SK-N-MC (cell line): ENCODE results near the gene CST11.

ENCODE experiments used
- DNase-seq: peaks from one replicate; pipeline ENCODE4 v3.0.0-alpha.2; 2011; ENCODE audit warnings: low read depth, low spot score
- H3K27ac ChIP-seq: fragments of 200-600 bp; sonication (generic); 2 replicates; pipeline ENCODE4 v1.5.1; 2016; ENCODE audit warnings: mixed run types
- H3K36me3 ChIP-seq: fragments of 200-600 bp; sonication (generic); 2 replicates; pipeline ENCODE4 v1.6.1; 2017; ENCODE audit warnings: antibody characterized with exemption, low read length, mixed read lengths; ENCODE audit not compliant: insufficient read depth
- H3K4me3 ChIP-seq: fragments of 200-600 bp; sonication (generic); 2 replicates; pipeline ENCODE4 v1.5.1; 2016
- H3K9ac ChIP-seq: fragments of 200-600 bp; sonication (generic); 2 replicates; pipeline ENCODE4 v1.8.0; 2017; ENCODE audit warnings: mixed run types, mixed read lengths; ENCODE audit not compliant: insufficient read length
- H3K9me3 ChIP-seq: fragments of 200-600 bp; sonication (generic); 2 replicates; pipeline ENCODE4 v1.6.1; 2017; ENCODE audit warnings: low read depth, mild to moderate bottlenecking, antibody characterized with exemption, low read length, moderate library complexity, mixed read lengths
- EZH2 ChIP-seq: fragments of 200-600 bp; sonication (generic); IDR thresholded peaks from one replicate; pipeline ENCODE4 v1.6.1; 2017; ENCODE audit warnings: antibody characterized with exemption
- FOXP2 ChIP-seq: optimal IDR thresholded peaks from 2 replicates; pipeline ENCODE3; 2011; ENCODE audit warnings: mild to moderate bottlenecking, moderate library complexity; ENCODE audit not compliant: insufficient read depth; ENCODE audit errors: extremely low read length, control extremely low read depth
- POLR2AphosphoS5 ChIP-seq: IDR thresholded peaks from 2 replicates; pipeline ENCODE4 v1.6.1; 2012; ENCODE audit warnings: mild to moderate bottlenecking, low read depth, low read length, borderline replicate concordance

Gene CST11

GRCh38 chr20:23409800-23410199, 42.9 kb downstream of the CST11 start:
- no peak overlapping the region for H3K27ac ChIP-seq
- DNase-seq, result no peak

DNA sequence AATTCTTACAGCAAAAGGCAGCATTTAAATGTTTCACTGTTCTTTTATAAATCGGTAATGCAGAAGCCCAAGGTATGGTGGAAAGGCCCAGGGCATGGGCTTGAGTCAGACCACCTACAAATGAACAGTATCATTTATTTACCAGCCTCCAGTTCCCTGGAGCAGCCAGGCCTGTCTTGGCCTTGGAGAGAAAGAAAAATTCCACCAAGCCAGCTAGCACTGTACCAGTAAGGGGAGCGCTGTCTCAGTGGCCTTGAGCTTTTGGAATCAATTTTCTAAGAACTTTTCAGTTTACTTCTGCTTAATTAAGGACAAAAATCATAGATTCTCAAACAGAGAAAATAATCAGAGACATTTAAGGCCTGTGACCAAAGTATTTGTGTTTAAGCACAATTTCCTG, 43.7 kb downstream of the CST11 start:
- TF ChIP-seq FOXP2, result no peak
- TF ChIP-seq EZH2, result no peak
- TF ChIP-seq POLR2AphosphoS5, result no peak
- no peaks in the 10 kb centered on the region for H3K36me3 ChIP-seq

More at GRCh38 chr20:23409800-23410199, 42.9 kb downstream of the CST11 start:
- H3K9me3 ChIP-seq, result no peaks in the 10 kb centered on the region
- H3K4me3 ChIP-seq, result no peak overlapping the region
- H3K36me3 ChIP-seq, result no peaks in the 10 kb centered on the region
- TF ChIP-seq EZH2, result no peak
- no peak for TF ChIP-seq POLR2AphosphoS5
- TF ChIP-seq FOXP2, result no peak
- no peak overlapping the region for H3K9ac ChIP-seq

GRCh38 chr20:23407781-23408464, 44.8 kb downstream of the CST11 start:
- no peak overlapping the region for H3K27ac ChIP-seq
- TF ChIP-seq POLR2AphosphoS5, result no peak
- TF ChIP-seq EZH2, result no peak
- no peak for TF ChIP-seq FOXP2
- DNase-seq, result no peak
- H3K4me3 ChIP-seq, result no peak overlapping the region
- H3K36me3 ChIP-seq, result no peaks in the 10 kb centered on the region
- H3K9me3 ChIP-seq, result no peaks in the 10 kb centered on the region
- H3K9ac ChIP-seq, result no peak overlapping the region

More for the DNA sequence above, 43.7 kb downstream of the CST11 start:
- H3K9me3 ChIP-seq, result no peaks in the 10 kb centered on the region
- H3K27ac ChIP-seq, result no peak overlapping the region
- no peak for DNase-seq
- H3K4me3 ChIP-seq, result no peak overlapping the region
- no peak overlapping the region for H3K9ac ChIP-seq

GRCh38 chr20:23406880-23407279, 45.8 kb downstream of the CST11 start:
- no peaks in the 10 kb centered on the region for H3K36me3 ChIP-seq
- no peak overlapping the region for H3K9ac ChIP-seq
- no peak overlapping the region for H3K27ac ChIP-seq
- TF ChIP-seq POLR2AphosphoS5, result no peak
- TF ChIP-seq FOXP2, result no peak
- TF ChIP-seq EZH2, result no peak
- no peak for DNase-seq
- H3K9me3 ChIP-seq, result no peaks in the 10 kb centered on the region
- H3K4me3 ChIP-seq, result no peak overlapping the region

- H3K9ac ChIP-seq, result no peak overlapping the region
- no peak overlapping the region for H3K4me3 ChIP-seq
- no peaks in the 10 kb centered on the region; the same call in 1 of the 2 replicates for H3K36me3 ChIP-seq
- H3K9me3 ChIP-seq, result no peaks in the 10 kb centered on the region
- TF ChIP-seq FOXP2, result no peak
- no peak for TF ChIP-seq POLR2AphosphoS5
- no peak for TF ChIP-seq EZH2
- no peak for DNase-seq
- H3K27ac ChIP-seq, result no peak overlapping the region
Measured at GRCh38 chr20:23404196-23404595, 48.5 kb downstream of the CST11 start.

- Histone ChIP-seq H3K27ac (no peak overlapping the region), H3K9me3 (no peaks in the 10 kb centered on the region), H3K9ac (no peak overlapping the region), H3K36me3 (no peaks in the 10 kb centered on the region; the same call in 1 of the 2 replicates), H3K4me3 (no peak overlapping the region)
- no peak for DNase-seq
- TF ChIP-seq EZH2, result no peak
- no peak for TF ChIP-seq FOXP2
- no peak for TF ChIP-seq POLR2AphosphoS5
Measured at GRCh38 chr20:23403751-23404150, 48.9 kb downstream of the CST11 start.

- Histone ChIP-seq H3K4me3 (no peak overlapping the region), H3K27ac (no peak overlapping the region), H3K9ac (no peak overlapping the region), H3K9me3 (no peaks in the 10 kb centered on the region), H3K36me3 (no peaks in the 10 kb centered on the region; the same call in 1 of the 2 replicates)
- no peak for TF ChIP-seq EZH2
- TF ChIP-seq POLR2AphosphoS5, result no peak
- TF ChIP-seq FOXP2, result no peak
- DNase-seq, result no peak
Measured at GRCh38 chr20:23401051-23401450, 51.6 kb downstream of the CST11 start.
